Spinal cord (tissue), 10 donors: Measurements from ENCODE around the gene CYTH4. TPM values are rescaled to one million over a fixed set of nuclear protein-coding genes. Genes with fewer than 3 reads are reported as not detected.
A peak's percentile ranks its signal among the peaks of the same experiment; 100 is the strongest.
"Not testable (repeated sequence)": the region's sequence is repeated elsewhere in the genome, so short reads cannot be mapped to it uniquely, and the experiment has no call there.

Experiments
- DNase-seq, 6 donors: peaks; one replicate each; pipeline versions ENCODE4 v3.0.0 to v3.0.0-alpha.2; 2013 to 2015; ENCODE audit warnings: low spot score in 6 of 6, low read depth in 4 of 6
- H3K27ac ChIP-seq: one replicate; pipeline ENCODE4 v1.5.1; 2013; ENCODE audit warnings: low read depth, low read length, control low read depth
- H3K27me3 ChIP-seq: one replicate; pipeline ENCODE4 v1.6.1; 2013; ENCODE audit warnings: low read length; ENCODE audit not compliant: control insufficient read depth, insufficient read depth
- H3K36me3 ChIP-seq: one replicate; pipeline ENCODE4 v1.6.1; 2013; ENCODE audit warnings: low read length; ENCODE audit not compliant: control insufficient read depth, insufficient read depth
- H3K4me1 ChIP-seq: one replicate; pipeline ENCODE4 v1.6.1; 2013; ENCODE audit warnings: low read length; ENCODE audit not compliant: control insufficient read depth, insufficient read depth
- H3K4me3 ChIP-seq: one replicate; pipeline ENCODE4 v1.5.1; 2013; ENCODE audit warnings: low read depth, low read length, control low read depth
- H3K9me3 ChIP-seq: one replicate; pipeline ENCODE4 v1.6.1; 2013; ENCODE audit warnings: low read length; ENCODE audit not compliant: control insufficient read depth, insufficient read depth
- WGBS: methylation state at CpG from one replicate; pipeline ENCODE4 v1.1.5; 2013; ENCODE audit warnings: missing lambda C conversion rate; ENCODE audit not compliant: insufficient coverage; 5-methylcytosine and 5-hydroxymethylcytosine counted together
- polyA plus RNA-seq, 2 donors: library from polyadenylated mRNA; unstranded; fragments of 120-200 nt; gene quantifications; one replicate each; pipeline ENCODE4 v1.2.1, GENCODE V29; 2013; ENCODE audit not compliant: insufficient read length in 2 of 2
- total RNA-seq, 2 donors: library from RNA; depleted of rRNA in 1 of 2; stranded (reverse); fragments of 120-200 nt in 1 of 2; fragments of >200 nt in 1 of 2; gene quantifications; one replicate each; pipeline versions ENCODE4 v1.2.3 to v1.2.4, GENCODE V29; 2013 to 2014
- donor health status: healthy.

Gene CYTH4
- total and polyA plus RNA-seq, 4 donors, result 5.8 to 9.4 (median 7.9) TPM

- 79% methylated on average over 13 of the region's 16 CpGs for WGBS
- no peaks in the 10 kb centered on the region for H3K36me3 ChIP-seq
- H3K27ac ChIP-seq, result no peak overlapping the region
- DNase-seq, result no peak
- no peaks in the 10 kb centered on the region for H3K9me3 ChIP-seq
- H3K4me1 ChIP-seq, result peaks cover 37% of the 10 kb centered on the region
- H3K27me3 ChIP-seq, result peaks cover 15% of the 10 kb centered on the region
- no peak overlapping the region for H3K4me3 ChIP-seq
Observed at GRCh38 chr22:37320726-37321677, 38.7 kb downstream of the CYTH4 start.

GRCh38 chr22:37324340-37325038 is 42.2 kb downstream of the CYTH4 start:
- no peaks in the 10 kb centered on the region for H3K36me3 ChIP-seq
- DNase-seq, result peak in 2 of 6 donors; percentile 69 to 77
- H3K9me3 ChIP-seq, result no peaks in the 10 kb centered on the region
- peaks cover 15% of the 10 kb centered on the region for H3K27me3 ChIP-seq
- WGBS, result 6% methylated on average over 51 of the region's 51 CpGs
- no peak overlapping the region for H3K4me3 ChIP-seq
- no peak overlapping the region for H3K27ac ChIP-seq
- H3K4me1 ChIP-seq, result peaks cover 30% of the 10 kb centered on the region

- no peak for DNase-seq
- H3K36me3 ChIP-seq, result no peaks in the 10 kb centered on the region
- H3K27me3 ChIP-seq, result peaks cover 15% of the 10 kb centered on the region
- no peak overlapping the region for H3K27ac ChIP-seq
- H3K9me3 ChIP-seq, result no peaks in the 10 kb centered on the region
- peaks cover 35% of the 10 kb centered on the region for H3K4me1 ChIP-seq
- 4% methylated on average over 21 of the region's 21 CpGs for WGBS
- no peak overlapping the region for H3K4me3 ChIP-seq
Observed at GRCh38 chr22:37325039-37325395, 42.7 kb downstream of the CYTH4 start.

GRCh38 chr22:37326726-37327125 is 44.4 kb downstream of the CYTH4 start:
- no peak for DNase-seq
- peaks cover 52% of the 10 kb centered on the region for H3K4me1 ChIP-seq
- WGBS, result 59% methylated on average over 5 of the region's 7 CpGs
- no peak overlapping the region for H3K27ac ChIP-seq
- no peaks in the 10 kb centered on the region for H3K9me3 ChIP-seq
- no peak overlapping the region for H3K4me3 ChIP-seq
- H3K36me3 ChIP-seq, result no peaks in the 10 kb centered on the region
- peaks cover 22% of the 10 kb centered on the region for H3K27me3 ChIP-seq

GRCh38 chr22:37328017-37328416 is 45.7 kb downstream of the CYTH4 start:
- Histone ChIP-seq H3K4me1 (peaks cover 65% of the 10 kb centered on the region), H3K27ac (no peak overlapping the region), H3K36me3 (no peaks in the 10 kb centered on the region), H3K9me3 (no peaks in the 10 kb centered on the region), H3K4me3 (no peak overlapping the region), H3K27me3 (peaks cover 35% of the 10 kb centered on the region)
- DNase-seq, result no peak
- 88% methylated on average over 5 of the region's 8 CpGs for WGBS

- 19% methylated on average over 3 of the region's 6 CpGs for WGBS
- H3K4me3 ChIP-seq, H3K27ac ChIP-seq, H3K36me3 ChIP-seq, H3K9me3 ChIP-seq: not testable (repeated sequence)
- H3K4me1 ChIP-seq, result peaks cover 67% of the 10 kb centered on the region
- DNase-seq, result peak in 1 of 6 donors; percentile 64
- H3K27me3 ChIP-seq, result peaks cover 40% of the 10 kb centered on the region
Observed at GRCh38 chr22:37328538-37329237, 46.4 kb downstream of the CYTH4 start.

GRCh38 chr22:37329238-37330140 is 47.2 kb downstream of the CYTH4 start:
- Histone ChIP-seq H3K9me3 (no peaks in the 10 kb centered on the region), H3K27me3 (peaks cover 42% of the 10 kb centered on the region), H3K36me3 (no peaks in the 10 kb centered on the region), H3K4me1 (peaks cover 68% of the 10 kb centered on the region), H3K4me3 (no peak overlapping the region), H3K27ac (peak overlapping the region; percentile 25)
- peak in 4 of 6 donors; percentile 63 to 91 (median 78) for DNase-seq
- 68% methylated on average over 13 of the region's 14 CpGs for WGBS

- Histone ChIP-seq H3K4me3 (no peak overlapping the region), H3K27me3 (peaks cover 43% of the 10 kb centered on the region), H3K4me1 (peaks cover 68% of the 10 kb centered on the region), H3K27ac (no peak overlapping the region), H3K9me3 (no peaks in the 10 kb centered on the region), H3K36me3 (no peaks in the 10 kb centered on the region)
- WGBS, result 28% methylated on average over 4 of the region's 9 CpGs
- peak; percentile 64 to 98 (median 84) for DNase-seq
Observed at GRCh38 chr22:37330200-37331033, 48.1 kb downstream of the CYTH4 start.
